Endodermal cell (in vitro differentiated cells): ENCODE data around the gene SMARCA1. TPM values are rescaled to one million over a fixed set of nuclear protein-coding genes. Genes with fewer than 3 reads are reported as not detected.

Source experiments
- DNase-seq: peaks from one replicate; pipeline ENCODE4 v3.0.0-alpha.2; 2017
- H3K27ac ChIP-seq: 2 replicates; pipeline ENCODE4 v1.5.1; 2013; ENCODE audit warnings: mild to moderate bottlenecking, low read depth, low read length, moderate library complexity
- H3K27me3 ChIP-seq: 2 replicates; pipeline ENCODE4 v1.6.1; 2013; ENCODE audit warnings: mild to moderate bottlenecking, low read length, moderate library complexity; ENCODE audit not compliant: insufficient read depth, control insufficient read depth, poor library complexity, severe bottlenecking
- H3K36me3 ChIP-seq: 2 replicates; pipeline ENCODE4 v1.7.0; 2013; ENCODE audit warnings: mild to moderate bottlenecking, low read length, moderate library complexity; ENCODE audit not compliant: control insufficient read depth, insufficient read depth
- H3K4me1 ChIP-seq: one replicate; pipeline ENCODE4 v1.7.0; 2013; ENCODE audit warnings: low read length; ENCODE audit not compliant: control insufficient read depth, insufficient read depth
- H3K4me3 ChIP-seq: 2 replicates; pipeline ENCODE4 v1.5.1; 2013; ENCODE audit warnings: mild to moderate bottlenecking, low read length, moderate library complexity
- H3K9ac ChIP-seq: 2 replicates; pipeline ENCODE4 v1.6.1; 2013; ENCODE audit warnings: mild to moderate bottlenecking, low read length, moderate library complexity; ENCODE audit not compliant: poor library complexity, severe bottlenecking; ENCODE audit errors: extremely low read depth
- H3K9me3 ChIP-seq: 2 replicates; pipeline ENCODE4 v1.6.1; 2013; ENCODE audit warnings: mild to moderate bottlenecking, low read length, moderate library complexity; ENCODE audit not compliant: control insufficient read depth
- H3K27ac Mint-ChIP-seq: 2 replicates; pipeline ENCODE4 v1.8.0; 2020; ENCODE audit warnings: mixed read lengths
- H3K27me3 Mint-ChIP-seq: 2 replicates; pipeline ENCODE4 v1.8.0; 2021; ENCODE audit warnings: mild to moderate bottlenecking, mixed read lengths; ENCODE audit not compliant: insufficient read depth
- H3K36me3 Mint-ChIP-seq: 2 replicates; pipeline ENCODE4 v1.8.0; 2020; ENCODE audit warnings: low read depth, mixed read lengths
- H3K4me1 Mint-ChIP-seq: 2 replicates; pipeline ENCODE4 v1.8.0; 2020; ENCODE audit warnings: mixed read lengths
- H3K4me3 Mint-ChIP-seq: 2 replicates; pipeline ENCODE4 v1.8.0; 2020; ENCODE audit warnings: mild to moderate bottlenecking, moderate library complexity, mixed read lengths
- H3K9me3 Mint-ChIP-seq: 2 replicates; pipeline ENCODE4 v1.8.0; 2020; ENCODE audit warnings: mild to moderate bottlenecking, mixed read lengths
- WGBS, 2 experiments: methylation state at CpG; one replicate each; pipeline versions ENCODE4 v1.1.5 to v1.1.7; 2013; ENCODE audit warnings: missing lambda C conversion rate in 2 of 2, mixed read lengths in 1 of 2; ENCODE audit not compliant: insufficient coverage in 1 of 2, insufficient read length in 1 of 2; 5-methylcytosine and 5-hydroxymethylcytosine counted together
- total RNA-seq, 2 donors: library from RNA; stranded (reverse); fragmentation: NEBNext Ultra II Directional in 1 of 2; extraction: Animal tissue kit (Norgen Biotek cat#: 25700) in 1 of 2; gene quantifications; 2 replicates in 1 of 2; 3 replicates in 1 of 2; pipeline ENCODE4 v1.2.1, GENCODE V29; 2021
- TF ChIP-seq, protein P1 (sequence below): fragments of 200-600 bp; sonication (generic); conservative IDR thresholded peaks from 2 replicates; pipeline ENCODE4 v1.5.0; 2021; ENCODE audit warnings: antibody characterized with exemption, mild to moderate bottlenecking

SMARCA1 gene
- total RNA-seq, 2 donors from 2014 or later, result 83.3 to 146 TPM

DNA sequence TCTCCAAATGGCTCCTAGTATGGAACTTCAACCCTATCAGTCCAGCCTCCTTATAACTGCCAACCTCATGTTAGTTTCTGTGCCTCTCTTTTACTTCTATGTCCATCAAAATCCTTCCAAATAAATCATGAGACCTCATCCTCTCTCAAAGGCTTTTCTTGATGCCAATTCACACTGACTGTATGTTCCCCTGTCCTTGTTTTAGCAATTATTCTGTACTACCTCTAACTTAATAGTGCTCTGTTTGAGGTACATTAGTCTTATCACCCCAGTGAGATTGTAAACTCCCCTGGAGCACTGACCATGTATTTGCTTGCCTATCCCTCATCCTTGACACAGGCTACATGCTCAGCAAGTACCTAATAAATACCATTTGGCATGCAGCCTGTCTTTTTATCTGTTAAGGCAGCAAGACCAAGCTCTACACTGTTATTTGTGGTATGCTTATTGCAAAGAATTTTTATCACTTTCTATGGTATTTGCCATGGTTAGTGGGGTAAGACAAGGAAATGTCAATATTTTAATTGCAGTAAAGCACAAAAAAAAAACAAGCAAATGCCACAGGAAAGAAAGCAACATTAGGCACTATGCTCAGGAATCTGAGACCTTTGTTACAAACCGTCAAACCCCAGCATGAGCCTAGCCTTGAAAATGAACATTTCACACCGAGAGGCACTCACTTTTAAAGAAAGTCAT lies 119.2 kb downstream of the SMARCA1 start:
- no peak overlapping the region for H3K4me3 Mint-ChIP-seq
- no peak overlapping the region for H3K27ac Mint-ChIP-seq
- Histone ChIP-seq H3K27ac (peak overlapping the region; percentile 66), H3K9me3 (no peaks in the 10 kb centered on the region), H3K4me3 (no peak overlapping the region), H3K36me3 (no peaks in the 10 kb centered on the region), H3K27me3 (no peaks in the 10 kb centered on the region), H3K4me1 (no peaks in the 10 kb centered on the region), H3K9ac (no peak overlapping the region)
- H3K4me1 Mint-ChIP-seq, result peaks cover 17% of the 10 kb centered on the region
- TF ChIP-seq, protein P1, sequence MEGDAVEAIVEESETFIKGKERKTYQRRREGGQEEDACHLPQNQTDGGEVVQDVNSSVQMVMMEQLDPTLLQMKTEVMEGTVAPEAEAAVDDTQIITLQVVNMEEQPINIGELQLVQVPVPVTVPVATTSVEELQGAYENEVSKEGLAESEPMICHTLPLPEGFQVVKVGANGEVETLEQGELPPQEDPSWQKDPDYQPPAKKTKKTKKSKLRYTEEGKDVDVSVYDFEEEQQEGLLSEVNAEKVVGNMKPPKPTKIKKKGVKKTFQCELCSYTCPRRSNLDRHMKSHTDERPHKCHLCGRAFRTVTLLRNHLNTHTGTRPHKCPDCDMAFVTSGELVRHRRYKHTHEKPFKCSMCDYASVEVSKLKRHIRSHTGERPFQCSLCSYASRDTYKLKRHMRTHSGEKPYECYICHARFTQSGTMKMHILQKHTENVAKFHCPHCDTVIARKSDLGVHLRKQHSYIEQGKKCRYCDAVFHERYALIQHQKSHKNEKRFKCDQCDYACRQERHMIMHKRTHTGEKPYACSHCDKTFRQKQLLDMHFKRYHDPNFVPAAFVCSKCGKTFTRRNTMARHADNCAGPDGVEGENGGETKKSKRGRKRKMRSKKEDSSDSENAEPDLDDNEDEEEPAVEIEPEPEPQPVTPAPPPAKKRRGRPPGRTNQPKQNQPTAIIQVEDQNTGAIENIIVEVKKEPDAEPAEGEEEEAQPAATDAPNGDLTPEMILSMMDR, result no peak
- H3K27me3 Mint-ChIP-seq, result no peaks in the 10 kb centered on the region
- DNase-seq, result no peak
- peaks cover 2% of the 10 kb centered on the region for H3K36me3 Mint-ChIP-seq
- 43% methylated on average over 1 of the region's 2 CpGs; no CpG with 5 or more reads in 1 of the 2 experiments for WGBS, 2 experiments
- peaks cover 2% of the 10 kb centered on the region for H3K9me3 Mint-ChIP-seq

Other genes with a start within 250 kb of the SMARCA1 start
- 10 to 100 TPM; 14.2 to 27.0 TPM for gene OCRL, start 16.8 kb upstream of the SMARCA1 start, total RNA-seq
- under 1 TPM in 1 of 2 donors, not detected in 1; 0.22 TPM for gene APLN, start 131.5 kb upstream of the SMARCA1 start, total RNA-seq
- gene XPNPEP2, start 215.5 kb upstream of the SMARCA1 start, total RNA-seq, result under 1 TPM; 0.20 to 0.31 TPM